ENCODE measurements around the gene PAK3. TPM values are rescaled to one million over a fixed set of nuclear protein-coding genes. Genes with fewer than 3 reads are reported as not detected.

PAK3 gene
- total RNA-seq, 1 donor from 2014 or later: 1.2 TPM

DNA sequence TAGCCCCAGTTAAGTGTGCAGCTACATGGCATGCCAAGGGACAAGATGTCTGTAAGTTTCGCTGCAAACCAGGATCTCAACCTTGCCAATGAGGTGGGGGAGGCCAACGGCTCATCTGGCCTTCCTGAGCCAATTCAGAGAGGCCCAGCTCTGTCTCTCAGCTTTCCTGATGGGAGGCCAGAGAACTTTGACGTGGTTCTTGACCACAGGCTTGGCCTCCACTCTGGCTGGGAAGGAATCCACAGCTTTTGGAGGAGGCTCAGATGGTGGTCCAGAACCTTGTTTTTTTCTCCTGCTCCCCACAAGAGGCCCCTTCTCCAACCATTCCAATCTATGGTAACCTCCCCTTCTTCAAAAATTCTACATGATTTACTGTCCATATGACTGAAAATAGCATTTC is 164.5 kb downstream of the PAK3 start:
- no peak for DNase-seq (ENCODE audit: low read depth in 2 of 2)

DNA sequence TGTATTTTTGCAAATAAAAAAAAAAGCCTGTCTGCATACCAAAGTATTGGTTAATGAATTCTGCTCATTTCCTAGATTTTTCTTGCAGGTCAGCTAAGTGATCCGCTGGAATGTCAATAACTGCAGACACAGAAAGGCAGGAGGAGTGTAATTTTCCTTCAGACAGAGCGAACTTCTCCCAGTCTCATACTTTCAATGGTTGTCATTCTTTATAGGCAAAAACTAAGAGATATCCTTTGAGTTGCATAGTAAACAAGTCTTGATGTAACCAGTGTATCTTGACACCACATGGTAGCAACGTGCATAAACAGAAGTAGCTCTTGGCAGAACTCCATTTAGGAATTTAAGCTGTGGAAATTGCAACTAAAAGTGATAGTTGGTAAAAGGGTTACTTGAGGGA is 166.1 kb downstream of the PAK3 start:
- DNase-seq (ENCODE audit: low read depth in 2 of 2): no peak

DNA sequence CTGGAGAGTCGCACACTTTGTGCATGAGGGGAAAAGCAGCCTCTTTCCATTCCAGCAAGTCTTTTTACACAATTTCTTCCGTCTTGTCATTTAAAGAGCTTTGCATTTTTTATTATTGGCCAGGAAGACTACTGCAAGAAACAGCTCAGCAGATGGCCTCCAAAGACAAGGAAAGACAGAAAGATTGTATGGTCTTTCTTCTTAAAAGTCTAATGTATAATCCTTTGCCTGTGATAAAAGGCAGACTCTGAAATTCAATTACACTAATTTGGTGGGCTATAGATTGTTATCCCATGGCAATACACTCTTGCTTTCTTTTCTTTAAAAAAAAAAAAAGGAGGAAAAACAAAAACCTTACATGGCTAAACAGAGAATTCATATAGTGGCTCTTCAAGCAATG is 168.4 kb downstream of the PAK3 start:
- DNase-seq (ENCODE audit: low read depth in 2 of 2): no peak

DNA sequence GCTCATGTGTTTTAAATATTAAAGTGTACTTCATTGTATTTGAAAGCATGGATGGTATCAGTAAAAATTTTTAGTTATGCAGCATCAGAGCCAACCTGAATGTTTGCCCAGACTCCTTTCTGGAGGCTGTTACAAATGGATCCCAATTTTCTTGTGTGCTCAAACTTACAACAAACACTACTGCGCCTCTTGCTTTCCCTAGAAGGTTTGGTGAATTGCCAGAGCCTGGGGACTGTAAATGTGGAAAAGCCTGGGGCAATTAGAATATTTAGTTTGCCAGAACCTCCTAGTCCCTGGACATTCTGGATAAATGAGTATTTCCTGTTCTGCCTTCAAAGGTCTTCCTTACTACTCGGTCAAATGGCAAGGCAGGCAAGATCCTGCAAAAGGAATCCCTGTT is 169.5 kb downstream of the PAK3 start:
- no peak for DNase-seq (ENCODE audit: low read depth in 2 of 2)

DNA sequence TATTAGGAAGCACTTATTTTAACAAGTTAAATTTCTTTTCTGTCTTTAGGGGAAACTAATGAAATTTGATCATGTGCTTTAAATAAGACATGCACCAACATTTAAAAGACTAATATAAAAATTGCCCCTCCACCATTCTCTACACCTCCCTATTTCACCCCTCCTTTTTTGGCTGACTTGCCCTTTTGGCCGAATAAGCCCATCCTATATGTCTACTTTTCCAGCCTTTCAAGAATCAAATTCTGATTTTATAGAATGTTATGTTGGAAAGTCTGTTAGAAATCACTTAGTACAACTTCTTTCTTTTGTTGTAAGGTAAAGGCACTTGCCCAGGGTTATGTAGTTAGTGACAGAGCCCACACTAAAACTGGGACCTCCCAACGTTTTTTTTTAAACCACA is 172.5 kb downstream of the PAK3 start:
- no peak for DNase-seq (ENCODE audit: low read depth in 2 of 2)

DNA sequence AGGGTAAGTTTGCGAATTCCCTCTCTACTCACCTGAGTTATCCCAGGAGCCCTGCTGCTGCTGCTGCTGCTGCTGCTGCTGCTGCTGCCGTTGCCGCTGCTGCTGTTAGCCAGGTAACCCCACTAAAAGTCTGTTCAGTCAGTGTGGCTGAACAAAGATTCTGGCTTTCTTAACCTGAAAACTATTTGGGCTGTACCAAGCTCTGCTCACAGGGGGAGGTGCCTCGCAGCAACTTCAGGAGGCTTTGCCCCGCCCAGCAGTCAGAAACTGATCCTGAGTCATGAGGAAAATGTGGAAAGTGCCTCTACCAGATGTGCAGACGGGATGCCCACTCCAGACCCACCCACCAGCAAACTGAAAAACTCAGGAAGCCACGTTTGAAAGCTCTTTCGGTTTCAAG is 174.3 kb downstream of the PAK3 start, which contains the start of gene CAPN6:
TSS of gene CAPN6 (minus strand) at position 145 of the 400 bp plus-strand sequence. CDS start 6,547 bp downstream, outside the sequence.
- no peak for DNase-seq (ENCODE audit: low read depth in 2 of 2)

Other genes with a start within 250 kb of the PAK3 start
- not detected in 2 replicates for gene CAPN6, start 174.3 kb downstream of the PAK3 start, total RNA-seq